Body of pancreas (tissue), 4 donors: ENCODE data around the gene SSTR3.

Source experiments
- CTCF ChIP-seq, 7 experiments: fragments of 450-650 bp in 4 of 7; fragments of 200-600 bp in 3 of 7; sonication (generic) in 3 of 7; IDR thresholded peaks; one replicate each; pipeline ENCODE4 v1.5.1; 2016 to 2019; ENCODE audit warnings: antibody characterized with exemption in 7 of 7
- POLR2A ChIP-seq, 3 donors: fragments of 450-650 bp; IDR thresholded peaks; one replicate each; pipeline ENCODE4 v1.6.1; 2016; ENCODE audit warnings: antibody characterized with exemption in 3 of 3, mild to moderate bottlenecking in 2 of 3

- TF ChIP-seq CTCF (IDR thresholded peaks at IDR 0.05) (no peak), POLR2A (IDR thresholded peaks at IDR 0.05) (no peak)
These were observed 21.7 kb upstream of the SSTR3 start for GRCh38 chr22:37233751-37234631.
